ENCODE measurements around the gene CAPN7.
"Not testable (repeated sequence)": the region's sequence is repeated elsewhere in the genome, so short reads cannot be mapped to it uniquely, and the experiment has no call there.

Gene CAPN7

GRCh38 chr3:15165061-15165460 is 41.0 kb upstream of the CAPN7 start:
- no peak for DNase-seq (ENCODE audit: low spot score)
- ChIA-PET POLR2A (ENCODE audit: low non-redundant PET) (no interaction called here), CTCF (interaction anchor here (1.2 kb wide), 1 partner anchor 56 kb away, joined by 4 read pairs; no protein-coding TSS in a partner anchor)
- no peak overlapping the region for H3K27ac ChIP-seq
- TF ChIP-seq, protein P1, sequence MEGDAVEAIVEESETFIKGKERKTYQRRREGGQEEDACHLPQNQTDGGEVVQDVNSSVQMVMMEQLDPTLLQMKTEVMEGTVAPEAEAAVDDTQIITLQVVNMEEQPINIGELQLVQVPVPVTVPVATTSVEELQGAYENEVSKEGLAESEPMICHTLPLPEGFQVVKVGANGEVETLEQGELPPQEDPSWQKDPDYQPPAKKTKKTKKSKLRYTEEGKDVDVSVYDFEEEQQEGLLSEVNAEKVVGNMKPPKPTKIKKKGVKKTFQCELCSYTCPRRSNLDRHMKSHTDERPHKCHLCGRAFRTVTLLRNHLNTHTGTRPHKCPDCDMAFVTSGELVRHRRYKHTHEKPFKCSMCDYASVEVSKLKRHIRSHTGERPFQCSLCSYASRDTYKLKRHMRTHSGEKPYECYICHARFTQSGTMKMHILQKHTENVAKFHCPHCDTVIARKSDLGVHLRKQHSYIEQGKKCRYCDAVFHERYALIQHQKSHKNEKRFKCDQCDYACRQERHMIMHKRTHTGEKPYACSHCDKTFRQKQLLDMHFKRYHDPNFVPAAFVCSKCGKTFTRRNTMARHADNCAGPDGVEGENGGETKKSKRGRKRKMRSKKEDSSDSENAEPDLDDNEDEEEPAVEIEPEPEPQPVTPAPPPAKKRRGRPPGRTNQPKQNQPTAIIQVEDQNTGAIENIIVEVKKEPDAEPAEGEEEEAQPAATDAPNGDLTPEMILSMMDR (conservative IDR thresholded peaks at IDR 0.05; ENCODE audit: low read depth): no peak

DNA sequence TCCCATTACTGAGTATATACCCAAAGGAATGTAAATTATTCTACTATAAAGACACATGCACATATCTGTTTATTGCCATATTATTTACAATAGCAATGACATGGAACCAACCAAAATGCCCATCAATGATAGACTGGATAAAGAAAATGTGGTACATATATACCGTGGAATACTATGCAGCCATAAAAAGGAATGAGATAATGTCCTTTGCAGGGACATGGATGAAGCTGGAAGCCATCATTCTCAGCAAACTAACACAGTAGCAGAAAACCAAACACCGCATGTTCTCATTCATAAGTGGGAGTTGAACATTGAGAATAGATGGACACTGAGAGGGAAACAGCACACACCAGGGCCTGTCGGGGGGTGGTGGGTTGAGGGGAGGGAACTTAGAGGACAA is 39.7 kb upstream of the CAPN7 start:
- H3K27ac ChIP-seq; CTCF ChIA-PET; DNase-seq (ENCODE audit: low spot score); POLR2A ChIA-PET (ENCODE audit: low non-redundant PET): not testable (repeated sequence)

- POLR2A ChIA-PET (ENCODE audit: low non-redundant PET): no interaction called here
- no peak for DNase-seq (ENCODE audit: low spot score)
- TF ChIP-seq, protein P1 (conservative IDR thresholded peaks at IDR 0.05; ENCODE audit: low read depth): no peak
- no peak overlapping the region for H3K27ac ChIP-seq
- CTCF ChIA-PET: no interaction called here
These were observed 35.0 kb upstream of the CAPN7 start for GRCh38 chr3:15171096-15171495.

- TF ChIP-seq, protein P1 (conservative IDR thresholded peaks at IDR 0.05; ENCODE audit: low read depth): no peak
- H3K27ac ChIP-seq: no peak overlapping the region
- ChIA-PET CTCF (no interaction called here), POLR2A (ENCODE audit: low non-redundant PET) (no interaction called here)
- DNase-seq (ENCODE audit: low spot score): no peak
These were observed 33.2 kb upstream of the CAPN7 start for GRCh38 chr3:15172806-15173205.

DNA sequence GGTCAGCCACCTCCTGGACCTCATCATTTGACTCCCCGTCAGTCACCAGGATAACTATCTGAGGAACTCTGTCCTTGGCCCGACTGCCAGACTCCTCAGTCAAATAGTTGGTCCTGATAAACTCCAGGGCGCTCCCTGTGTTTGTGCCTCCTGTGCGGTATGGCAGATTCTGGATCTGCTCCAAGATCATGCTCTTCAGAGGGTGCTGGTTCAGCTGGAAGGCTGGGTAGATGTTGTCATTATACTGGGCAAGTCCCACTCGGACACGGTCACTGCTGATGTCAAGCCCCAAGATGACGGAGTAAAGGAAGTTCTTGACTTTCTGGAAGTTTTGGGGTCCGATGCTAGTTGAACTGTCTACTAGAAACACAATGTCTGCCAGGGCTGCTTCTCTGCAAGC is 31.1 kb upstream of the CAPN7 start:
- TF ChIP-seq, protein P1 (conservative IDR thresholded peaks at IDR 0.05; ENCODE audit: low read depth): no peak
- no peak for DNase-seq (ENCODE audit: low spot score)
- CTCF ChIA-PET: no interaction called here
- POLR2A ChIA-PET (ENCODE audit: low non-redundant PET): no interaction called here
- no peak overlapping the region for H3K27ac ChIP-seq

GRCh38 chr3:15175605-15176004 is 30.4 kb upstream of the CAPN7 start:
- POLR2A ChIA-PET (ENCODE audit: low non-redundant PET): no interaction called here
- no peak overlapping the region for H3K27ac ChIP-seq
- no peak for DNase-seq (ENCODE audit: low spot score)
- TF ChIP-seq, protein P1 (conservative IDR thresholded peaks at IDR 0.05; ENCODE audit: low read depth): no peak
- CTCF ChIA-PET: no interaction called here

- no peak for DNase-seq (ENCODE audit: low spot score)
- TF ChIP-seq, protein P1 (conservative IDR thresholded peaks at IDR 0.05; ENCODE audit: low read depth): no peak
- ChIA-PET POLR2A (ENCODE audit: low non-redundant PET) (no interaction called here), CTCF (interaction anchor here (0.6 to 0.7 kb wide), 3 partner anchors 23 to 41 kb away, joined by 3 read pairs; no protein-coding TSS in a partner anchor)
- no peak overlapping the region for H3K27ac ChIP-seq
These were observed 25.9 kb upstream of the CAPN7 start for GRCh38 chr3:15180042-15180611.

All from RWPE1 (cell line).